Caco-2 (cell line): ENCODE data around the gene LIMCH1. TPM values are rescaled to one million over a fixed set of nuclear protein-coding genes. Genes with fewer than 3 reads are reported as not detected.

Source experiments
- BruUV-seq: library from RNA; stranded (reverse); fragments of 400-500 nt; replicated peaks from 2 replicates; lab custom pipeline; 2021; lab: Mats Ljungman, UMichigan
- CTCF ChIA-PET: fragments of 300-600 bp; sonication (Branson Sonifier 250); formaldehyde crosslinking; loops from one replicate; lab custom pipeline; 2022; ENCODE audit warnings: antibody characterized with exemption; lab: Charles Lee
- POLR2A ChIA-PET: fragments of 300-600 bp; sonication (Branson Sonifier 250); formaldehyde crosslinking; loops from one replicate; lab custom pipeline; 2022; ENCODE audit warnings: antibody characterized with exemption; lab: Charles Lee
- DNase-seq, 2 experiments: peaks; one replicate each; pipeline versions ENCODE4 v3.0.0 to v3.0.0-alpha.2; 2020 to 2022
- H3K27me3 ChIP-seq: replicated peaks from 2 replicates; pipeline ENCODE4 v1.6.0; 2011; ENCODE audit warnings: low read length; ENCODE audit not compliant: control insufficient read depth, insufficient read depth
- H3K36me3 ChIP-seq: 2 replicates; pipeline ENCODE4 v1.5.1; 2011; ENCODE audit warnings: low read length; ENCODE audit not compliant: control insufficient read depth, insufficient read depth
- H3K4me1 ChIP-seq: fragments of 250-450 bp; sonication (Bioruptor Pico); 2 replicates; pipeline ENCODE4 v1.5.1; 2020; ENCODE audit warnings: mild to moderate bottlenecking
- H3K4me3 ChIP-seq: 2 replicates; pipeline ENCODE4 v1.5.1; 2011; ENCODE audit warnings: low read depth, mild to moderate bottlenecking, control low read depth, low read length
- H3K9me3 ChIP-seq: fragments of 250-450 bp; sonication (Bioruptor Pico); 2 replicates; pipeline ENCODE4 v1.5.1; 2020; ENCODE audit warnings: mild to moderate bottlenecking, moderate library complexity
- H3K27ac Mint-ChIP-seq: one replicate; pipeline ENCODE4 v1.8.0; 2022; ENCODE audit warnings: mixed read lengths; ENCODE audit not compliant: unreplicated experiment
- H3K27me3 Mint-ChIP-seq: one replicate; pipeline ENCODE4 v1.8.0; 2022; ENCODE audit warnings: mixed read lengths; ENCODE audit not compliant: insufficient read depth, unreplicated experiment
- H3K36me3 Mint-ChIP-seq: one replicate; pipeline ENCODE4 v1.8.0; 2022; ENCODE audit warnings: mild to moderate bottlenecking, mixed read lengths; ENCODE audit not compliant: insufficient read depth, unreplicated experiment
- H3K4me1 Mint-ChIP-seq: one replicate; pipeline ENCODE4 v1.8.0; 2022; ENCODE audit warnings: low read depth, mixed read lengths; ENCODE audit not compliant: unreplicated experiment
- H3K4me3 Mint-ChIP-seq: one replicate; pipeline ENCODE4 v1.8.0; 2022; ENCODE audit warnings: mild to moderate bottlenecking, moderate library complexity, mixed read lengths; ENCODE audit not compliant: unreplicated experiment
- H3K9me3 Mint-ChIP-seq: one replicate; pipeline ENCODE4 v1.8.0; 2022; ENCODE audit warnings: mixed read lengths; ENCODE audit not compliant: unreplicated experiment
- CTCF ChIP-seq, 2 experiments: fragments of 200-600 bp in 1 of 2; IDR thresholded peaks; 1 replicate in 1 of 2; 2 replicates in 1 of 2; pipeline versions ENCODE4 v1.5.1 to v1.8.0; 2011 to 2022; ENCODE audit warnings: antibody characterized with exemption in 1 of 2, control low read depth in 1 of 2, inconsistent platforms in 1 of 2, low read depth in 1 of 2, low read length in 1 of 2, mild to moderate bottlenecking in 1 of 2, moderate library complexity in 1 of 2; ENCODE audit not compliant: insufficient read depth in 1 of 2, severe bottlenecking in 1 of 2, unreplicated experiment in 1 of 2
- intact Hi-C: fragments of 100-400 bp; cut with micrococcal nuclease; formaldehyde crosslinking; loops from one replicate; pipeline ENCODE4 v1.10.0; 2022; ENCODE audit not compliant: unreplicated experiment
- total RNA-seq: library from RNA; stranded (reverse); gene quantifications from 2 replicates; pipeline ENCODE4 v1.2.3, GENCODE V29; 2022

The LIMCH1 gene
- total RNA-seq, 1 experiment from 2014 or later: 8.4 TPM

- TF ChIP-seq CTCF (IDR thresholded peaks at IDR 0.05; ENCODE audit: insufficient read depth in 1 of 2, low read depth in 1 of 2, low read length in 1 of 2, severe bottlenecking in 1 of 2, unreplicated experiment in 1 of 2): no peak
- Mint-ChIP-seq H3K27me3 (no peaks in the 10 kb centered on the region), H3K9me3 (peaks cover 14% of the 10 kb centered on the region), H3K36me3 (peaks cover 7% of the 10 kb centered on the region), H3K4me3 (no peak overlapping the region), H3K4me1 (peaks cover 27% of the 10 kb centered on the region), H3K27ac (no peak overlapping the region)
- Histone ChIP-seq H3K9me3 (peaks cover 5% of the 10 kb centered on the region; the same call in 1 of the 2 replicates), H3K4me1 (peaks cover 28% of the 10 kb centered on the region), H3K4me3 (no peak overlapping the region), H3K27me3 (no peaks in the 10 kb centered on the region), H3K36me3 (no peaks in the 10 kb centered on the region)
- no TSS peak for BruUV-seq
- ChIA-PET CTCF (no interaction called here), POLR2A (interaction anchor here (0.6 kb wide), 1 partner anchor 152 kb away, joined by 3 read pairs; no protein-coding TSS in a partner anchor)
- DNase-seq: no peak
- intact Hi-C loops: no loop called here
These were observed 27.8 kb upstream of the LIMCH1 start for GRCh38 chr4:41510179-41510578.

- no TSS peak for BruUV-seq
- H3K27ac Mint-ChIP-seq: no peak overlapping the region
- H3K27me3 Mint-ChIP-seq: no peaks in the 10 kb centered on the region
- no peaks in the 10 kb centered on the region for H3K36me3 Mint-ChIP-seq
- no peak for DNase-seq
- Histone ChIP-seq H3K4me3 (no peak overlapping the region), H3K4me1 (peaks cover 10% of the 10 kb centered on the region), H3K36me3 (no peaks in the 10 kb centered on the region), H3K27me3 (no peaks in the 10 kb centered on the region), H3K9me3 (no peaks in the 10 kb centered on the region; the same call in 1 of the 2 replicates)
- no peak overlapping the region for H3K4me3 Mint-ChIP-seq
- intact Hi-C loops: no loop called here
- peaks cover 13% of the 10 kb centered on the region for H3K4me1 Mint-ChIP-seq
- ChIA-PET POLR2A (no interaction called here), CTCF (no interaction called here)
- H3K9me3 Mint-ChIP-seq: peaks cover 14% of the 10 kb centered on the region
- TF ChIP-seq CTCF (IDR thresholded peaks at IDR 0.05; ENCODE audit: insufficient read depth in 1 of 2, low read depth in 1 of 2, low read length in 1 of 2, severe bottlenecking in 1 of 2, unreplicated experiment in 1 of 2): no peak
These were observed 25.8 kb upstream of the LIMCH1 start for GRCh38 chr4:41512136-41512535.

- TF ChIP-seq CTCF (IDR thresholded peaks at IDR 0.05; ENCODE audit: insufficient read depth in 1 of 2, low read depth in 1 of 2, low read length in 1 of 2, severe bottlenecking in 1 of 2, unreplicated experiment in 1 of 2): no peak
- Histone ChIP-seq H3K36me3 (no peaks in the 10 kb centered on the region), H3K27me3 (no peaks in the 10 kb centered on the region), H3K9me3 (no peaks in the 10 kb centered on the region; the same call in 1 of the 2 replicates), H3K4me1 (peaks cover 10% of the 10 kb centered on the region), H3K4me3 (no peak overlapping the region)
- Mint-ChIP-seq H3K9me3 (peaks cover 13% of the 10 kb centered on the region), H3K27me3 (no peaks in the 10 kb centered on the region), H3K4me3 (no peak overlapping the region), H3K36me3 (no peaks in the 10 kb centered on the region), H3K4me1 (peaks cover 11% of the 10 kb centered on the region), H3K27ac (no peak overlapping the region)
- ChIA-PET CTCF (no interaction called here), POLR2A (no interaction called here)
- intact Hi-C loops: no loop called here
- no TSS peak for BruUV-seq
- no peak for DNase-seq
These were observed 25.4 kb upstream of the LIMCH1 start for GRCh38 chr4:41512596-41512995.
